ENCODE results near the gene EPB41L5.
"Not testable (repeated sequence)": the region's sequence is repeated elsewhere in the genome, so short reads cannot be mapped to it uniquely, and the experiment has no call there.

Gene EPB41L5

GRCh38 chr2:120029672-120030640, 17.1 kb downstream of the EPB41L5 start:
- DNase-seq (ENCODE audit: low read depth, low spot score): no peak

DNA sequence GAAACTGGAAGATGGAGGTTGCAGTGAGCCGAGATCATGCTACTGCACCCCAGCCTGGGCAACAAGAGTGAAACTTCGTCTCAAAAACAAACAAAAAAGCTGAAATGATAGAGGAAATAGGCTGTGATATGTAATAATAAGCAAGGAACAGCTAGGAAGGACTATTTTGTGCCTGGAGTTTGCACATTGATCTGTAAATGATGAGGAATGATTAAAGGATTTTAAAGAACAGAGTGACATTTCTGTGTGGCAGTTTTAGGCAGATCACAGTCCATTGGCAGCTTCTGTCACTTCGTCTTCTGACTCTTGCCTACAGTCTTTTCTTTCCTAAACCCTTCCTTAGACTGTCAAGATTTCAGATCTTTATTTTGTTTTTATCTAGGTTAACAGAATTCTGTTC, 19.4 kb downstream of the EPB41L5 start:
- no peak for DNase-seq (ENCODE audit: low read depth, low spot score)

DNA sequence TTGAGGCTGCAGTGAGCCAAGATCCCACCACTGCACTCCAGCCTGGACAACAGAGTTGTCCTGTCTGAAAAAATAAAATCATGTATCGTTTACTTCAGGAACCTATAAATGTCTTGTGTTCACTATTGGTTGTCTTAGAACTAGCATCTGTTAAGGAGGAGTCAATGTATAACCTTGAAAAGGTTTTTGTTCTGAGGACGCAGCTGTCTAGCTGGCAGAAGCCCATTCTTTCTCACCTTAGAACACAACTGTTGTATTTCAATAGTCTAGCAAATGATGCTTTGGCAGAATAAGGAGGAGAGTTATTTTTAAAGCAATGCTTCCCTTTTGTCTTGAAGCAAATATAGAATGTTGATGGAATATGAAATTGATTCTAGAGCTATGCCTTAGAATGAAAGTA, 21.1 kb downstream of the EPB41L5 start:
- no peak for DNase-seq (ENCODE audit: low read depth, low spot score)

DNA sequence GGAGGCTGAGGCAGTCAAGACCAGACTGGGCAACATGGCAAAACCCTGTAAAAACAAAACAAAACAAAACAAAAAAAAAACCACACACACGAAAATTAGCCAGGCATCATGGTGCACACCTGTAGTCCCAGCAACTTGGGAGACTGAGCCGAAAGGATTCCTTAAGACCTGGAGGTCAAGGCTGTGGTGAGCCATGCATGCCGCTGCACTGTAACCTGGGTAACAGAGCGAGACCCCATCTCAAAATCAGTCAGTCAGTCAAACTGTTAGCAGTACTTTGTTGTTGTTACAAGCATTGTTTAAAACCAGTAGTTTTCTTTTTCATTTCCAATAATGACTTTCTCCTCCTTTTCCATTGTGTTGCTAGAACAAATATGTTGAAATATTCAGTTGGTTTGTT, 21.7 kb downstream of the EPB41L5 start:
- DNase-seq (ENCODE audit: low read depth, low spot score): no peak

DNA sequence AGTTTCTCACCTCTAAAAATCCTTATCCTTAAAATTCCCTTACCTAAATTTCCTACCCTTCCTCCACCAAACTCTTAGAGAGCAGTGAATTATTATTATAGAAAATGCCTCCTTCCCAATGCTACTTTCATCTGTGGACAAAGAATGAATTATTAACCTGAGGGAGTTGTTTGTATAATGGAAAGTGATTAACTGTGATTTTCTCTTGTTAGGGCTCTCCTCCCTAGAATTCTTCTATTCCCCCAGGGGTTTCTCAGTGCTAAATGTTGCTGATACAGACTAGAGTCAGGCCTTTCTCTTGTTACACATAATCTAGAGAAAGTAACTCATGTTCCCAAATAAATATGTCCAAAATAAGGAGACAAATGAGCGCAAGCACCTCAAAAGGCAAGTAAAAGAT, 23.3 kb downstream of the EPB41L5 start:
- no peak for DNase-seq (ENCODE audit: low read depth, low spot score)

DNA sequence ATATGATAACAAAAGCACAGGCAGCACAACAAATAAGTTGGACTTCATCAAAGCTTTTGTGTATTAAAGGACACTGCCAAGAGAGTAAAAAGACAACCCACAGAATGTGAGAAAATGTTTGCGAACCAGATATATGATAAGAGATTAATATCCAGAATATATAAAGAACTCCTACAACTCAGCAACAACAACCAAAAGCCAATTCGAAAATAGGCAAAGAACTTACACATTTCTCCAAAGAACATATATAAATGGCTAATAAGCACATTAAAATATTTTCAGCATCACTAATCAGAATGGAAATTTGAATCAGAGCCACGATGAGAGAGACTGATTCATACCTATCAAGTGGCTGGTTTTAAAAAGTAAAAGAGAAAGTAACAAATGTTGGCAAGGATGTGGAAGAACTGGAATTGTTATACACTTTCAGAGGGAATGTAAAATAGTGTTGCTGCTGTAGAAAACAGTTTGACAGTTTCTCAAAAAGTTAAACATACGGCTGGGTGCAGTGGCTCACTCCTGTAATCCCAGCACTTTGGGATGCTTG, 25.2 kb downstream of the EPB41L5 start:
- DNase-seq (ENCODE audit: low read depth, low spot score): no peak

DNA sequence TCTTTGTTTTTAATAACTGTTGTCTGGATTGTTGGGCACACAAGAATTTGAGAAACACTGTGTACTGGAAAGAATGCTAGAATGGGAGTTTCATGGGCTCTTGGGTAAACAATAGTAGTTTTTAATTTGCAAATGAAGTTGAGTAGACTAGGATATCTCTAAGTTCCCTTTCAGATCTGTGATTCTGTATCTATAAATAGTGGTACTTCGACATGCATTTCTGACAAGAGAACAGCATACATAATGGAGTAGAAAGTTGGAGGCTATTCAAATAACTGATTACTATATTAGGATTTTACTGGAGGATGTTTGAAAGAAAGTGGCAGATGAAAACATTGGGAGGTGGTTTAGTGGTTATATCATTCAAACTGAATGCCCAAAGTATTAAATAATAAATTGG, 29.5 kb downstream of the EPB41L5 start:
- DNase-seq (ENCODE audit: low read depth, low spot score): no peak

DNA sequence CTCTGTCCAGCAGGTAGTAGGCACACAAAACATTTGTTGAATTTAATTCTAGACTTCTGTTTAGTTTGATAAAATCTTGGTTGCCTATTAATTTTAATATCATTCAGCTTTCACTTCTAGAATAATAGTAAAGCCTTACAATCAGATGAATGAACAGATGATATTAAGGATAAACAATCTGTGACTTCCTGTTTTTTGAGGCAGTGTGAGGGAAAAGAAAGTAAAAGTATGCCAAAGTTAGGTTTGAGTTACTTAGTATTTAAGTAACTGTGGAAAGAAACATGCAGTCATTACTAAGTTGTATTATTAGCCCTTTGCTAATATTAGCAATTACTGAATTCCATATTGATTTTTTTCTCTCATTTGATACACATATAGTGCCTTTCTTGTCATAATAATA, 31.5 kb downstream of the EPB41L5 start:
- DNase-seq (ENCODE audit: low read depth, low spot score): no peak

DNA sequence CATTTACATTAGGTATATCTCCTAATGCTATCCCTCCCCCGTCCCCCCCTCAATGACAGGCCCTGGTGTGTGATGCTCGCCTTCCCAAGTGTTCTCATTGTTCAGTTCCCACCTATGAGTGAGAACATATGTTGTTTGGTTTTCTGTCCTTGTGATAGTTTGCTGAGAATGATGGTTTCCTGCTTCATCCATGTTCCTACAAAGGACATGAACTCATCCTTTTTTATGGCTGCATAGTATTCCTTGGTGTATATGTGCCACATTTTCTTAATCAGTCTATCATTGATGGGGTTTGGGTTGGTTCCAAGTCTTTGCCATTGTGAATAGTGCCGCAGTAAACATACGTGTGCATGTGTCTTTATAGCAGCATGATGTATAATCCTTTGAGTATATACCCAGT, 32.9 kb downstream of the EPB41L5 start:
- not testable (repeated sequence) for DNase-seq (ENCODE audit: low read depth, low spot score)

DNA sequence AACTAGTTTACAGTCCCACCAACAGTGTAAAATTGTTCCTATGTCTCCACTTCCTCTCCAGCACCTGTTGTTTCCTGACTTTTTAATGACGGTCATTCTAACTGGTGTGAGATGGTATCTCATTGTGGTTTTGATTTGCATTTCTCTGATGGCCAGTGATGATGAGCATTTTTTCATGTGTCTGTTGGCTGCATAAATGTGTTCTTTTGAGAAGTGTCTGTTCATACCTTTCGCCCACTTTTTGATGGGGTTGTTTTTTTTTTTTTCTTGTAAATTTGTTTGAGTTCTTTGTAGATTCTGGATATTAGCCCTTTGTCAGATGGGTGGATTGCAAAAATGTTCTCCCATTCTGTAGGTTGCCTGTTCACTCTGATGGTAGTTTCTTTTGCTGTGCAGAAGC, 33.4 kb downstream of the EPB41L5 start:
- not testable (repeated sequence) for DNase-seq (ENCODE audit: low read depth, low spot score)

DNA sequence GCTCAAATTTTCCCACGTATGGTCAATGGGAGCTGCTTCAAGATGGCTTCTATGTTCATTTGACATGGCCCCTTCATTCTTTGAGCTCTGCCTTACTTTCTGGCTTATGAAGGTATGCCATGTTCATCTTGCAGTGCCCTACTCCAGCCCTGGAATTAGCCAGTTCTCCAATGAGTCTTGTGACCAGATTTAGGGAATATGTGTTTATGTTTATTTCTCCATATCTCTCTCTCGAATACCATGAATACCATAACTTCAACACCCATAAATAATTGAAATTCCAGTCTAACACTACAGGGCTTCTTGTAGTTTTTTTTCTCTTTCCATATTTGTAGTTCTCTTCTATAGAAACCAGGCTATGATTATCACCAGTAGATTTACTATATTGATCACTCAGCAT, 39.7 kb downstream of the EPB41L5 start:
- peak; percentile 20 for DNase-seq (ENCODE audit: low read depth, low spot score)

- DNase-seq (ENCODE audit: low read depth, low spot score): peak; percentile 52
Observed at GRCh38 chr2:120053891-120054290, 41.0 kb downstream of the EPB41L5 start.

GRCh38 chr2:120059483-120059882, 46.6 kb downstream of the EPB41L5 start:
- no peak for DNase-seq (ENCODE audit: low read depth, low spot score)

GRCh38 chr2:120060088-120060623, 47.3 kb downstream of the EPB41L5 start:
- DNase-seq (ENCODE audit: low read depth, low spot score): no peak

GRCh38 chr2:120064664-120065063, 51.8 kb downstream of the EPB41L5 start:
- DNase-seq (ENCODE audit: low read depth, low spot score): peak; percentile 5

DNA sequence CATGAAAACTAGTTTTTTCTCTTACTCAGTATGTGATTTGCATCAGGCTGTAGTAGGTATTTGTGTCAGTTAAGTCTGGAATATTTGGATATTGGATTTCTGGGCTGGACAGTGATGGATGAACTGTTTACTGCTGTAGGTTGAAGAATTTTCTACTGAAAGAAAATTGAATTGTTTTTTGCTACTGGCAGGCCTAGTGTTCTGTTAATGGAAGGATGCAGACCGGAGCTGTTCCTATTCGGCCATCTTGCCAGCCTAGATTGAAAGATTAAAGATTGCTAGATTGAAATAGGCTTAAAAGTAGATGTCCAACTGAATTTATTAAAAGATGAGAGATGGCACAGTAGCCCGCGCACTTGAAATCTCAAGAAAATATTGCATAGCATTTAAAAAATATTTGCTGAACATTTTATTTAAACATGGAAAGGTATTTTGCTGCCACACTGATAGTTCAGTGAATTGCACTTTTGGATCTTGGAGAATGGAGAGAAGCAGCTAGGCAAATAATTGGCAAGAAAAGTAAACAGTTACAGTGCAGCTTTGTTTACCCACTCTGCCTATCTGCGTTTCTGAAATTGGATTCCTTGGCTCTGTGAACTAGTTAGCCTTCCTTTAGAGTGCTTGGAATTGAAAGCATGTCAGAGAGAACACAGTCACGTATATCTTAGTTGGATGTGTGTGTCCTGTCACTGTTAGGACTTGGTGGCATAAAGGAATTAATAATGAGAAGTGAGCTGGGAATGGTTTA, 54.1 kb downstream of the EPB41L5 start:
- peak; percentile 64 for DNase-seq (ENCODE audit: low read depth, low spot score)

DNA sequence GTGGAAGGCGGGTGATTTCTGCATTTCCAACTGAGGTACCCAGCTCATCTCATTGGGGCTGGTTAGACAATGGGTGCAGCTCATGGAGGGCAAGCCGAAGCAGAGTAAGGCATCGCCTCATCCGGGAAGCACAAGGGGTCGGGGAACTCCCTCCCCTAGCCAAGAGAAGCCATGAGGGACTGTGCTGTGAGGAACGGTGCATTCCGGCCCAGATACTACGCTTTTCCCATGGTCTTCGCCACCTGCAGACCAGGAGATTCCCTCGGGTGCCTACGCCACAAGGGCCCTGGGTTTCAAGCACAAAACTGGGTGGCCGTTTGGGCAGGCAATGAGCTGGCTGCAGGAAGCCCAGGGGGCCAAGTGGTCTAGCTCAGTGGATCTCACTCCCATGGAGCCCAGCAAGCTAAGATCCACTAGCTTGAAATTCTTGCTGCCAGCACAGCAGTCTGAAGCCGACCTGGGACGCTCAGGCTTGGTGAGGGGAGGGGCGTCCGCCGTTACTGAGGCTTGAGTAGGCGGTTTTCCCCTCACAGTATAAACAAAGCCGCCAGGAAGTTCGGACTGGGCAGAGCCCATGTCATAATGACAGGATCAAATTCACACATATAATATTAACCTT, 55.3 kb downstream of the EPB41L5 start:
- not testable (repeated sequence) for DNase-seq (ENCODE audit: low read depth, low spot score)

GRCh38 chr2:120075545-120075944, 62.7 kb downstream of the EPB41L5 start:
- DNase-seq (ENCODE audit: low read depth, low spot score): no peak

- DNase-seq (ENCODE audit: low read depth, low spot score): no peak
Observed at GRCh38 chr2:120077896-120078295, 65.0 kb downstream of the EPB41L5 start.

DNA sequence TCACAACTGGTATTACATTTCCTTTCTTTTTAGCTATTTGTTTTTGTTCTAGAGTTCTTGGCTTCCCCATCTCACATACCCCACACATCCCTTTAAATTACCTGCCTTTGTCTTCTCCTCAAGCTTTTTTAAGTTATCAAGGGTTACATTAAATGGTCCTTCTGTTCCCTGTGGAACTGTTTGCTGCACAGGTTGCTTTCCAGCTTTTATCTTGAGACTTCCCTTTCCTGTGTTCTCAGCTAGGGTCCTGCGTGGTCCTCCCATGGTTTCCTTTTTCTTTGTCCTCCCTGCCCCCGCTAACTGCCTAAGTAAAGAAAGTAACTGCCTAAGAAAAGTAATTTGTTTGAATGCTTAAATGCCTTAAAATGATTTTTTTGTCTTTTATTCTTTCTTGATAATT, 66.8 kb downstream of the EPB41L5 start:
- no peak for DNase-seq (ENCODE audit: low read depth, low spot score)

DNA sequence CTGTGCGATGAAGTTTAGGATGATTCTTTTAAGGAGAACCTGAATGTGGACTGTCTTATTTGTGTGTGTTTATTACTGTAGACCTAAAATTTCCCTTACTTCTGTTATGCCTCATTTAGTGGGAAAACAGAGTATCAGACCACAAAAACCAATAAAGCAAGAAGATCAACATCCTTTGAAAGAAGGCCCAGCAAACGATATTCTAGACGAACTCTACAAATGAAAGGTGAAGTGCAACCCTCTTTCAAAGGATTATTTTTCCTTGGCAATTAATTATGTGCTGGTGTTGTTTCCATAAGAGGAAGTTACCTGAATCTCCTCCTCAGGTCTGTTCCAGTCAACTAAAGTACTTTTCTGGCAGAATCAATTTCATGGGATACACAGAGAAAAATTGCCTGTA, 78.6 kb downstream of the EPB41L5 start:
- DNase-seq (ENCODE audit: low read depth, low spot score): no peak

GRCh38 chr2:120094795-120095194, 81.9 kb downstream of the EPB41L5 start:
- no peak for DNase-seq (ENCODE audit: low read depth, low spot score)
